ENCODE data around the gene PHACTR3. TPM values are rescaled to one million over a fixed set of nuclear protein-coding genes. Genes with fewer than 3 reads are reported as not detected.

The PHACTR3 gene
- total RNA-seq, 4 donors from 2014 or later: 0.54 to 0.81 (median 0.59) TPM; not detected in 1

GRCh38 chr20:59586613-59587012, 17.7 kb upstream of the PHACTR3 start:
- no peak for ATAC-seq
- peaks cover 30% of the 10 kb centered on the region for H3K27me3 ChIP-seq

GRCh38 chr20:59587570-59587969, 16.8 kb upstream of the PHACTR3 start:
- H3K27me3 ChIP-seq: peaks cover 30% of the 10 kb centered on the region
- H3K4me3 ChIP-seq: no peak overlapping the region
- H3K9me3 ChIP-seq: peaks cover 0 to 8% (median 0%) of the 10 kb centered on the region in 3 donors
- no peak overlapping the region for H3K27ac ChIP-seq
- peaks cover 0 to 11% (median 0%) of the 10 kb centered on the region in 3 donors for H3K4me1 ChIP-seq
- WGBS, 2 donors (ENCODE audit: low coverage in 1 of 2): 81% methylated on average over 5 of the region's 6 CpGs; no CpG with 5 or more reads in 1 of the 2 donors
- ATAC-seq: no peak
- H3K36me3 ChIP-seq: no peaks in the 10 kb centered on the region
- TF ChIP-seq CTCF (IDR thresholded peaks at IDR 0.05) (no peak), POLR2A (IDR thresholded peaks at IDR 0.05) (no peak), POLR2AphosphoS5 (IDR thresholded peaks at IDR 0.05) (no peak), EP300 (IDR thresholded peaks at IDR 0.05) (no peak)

More at GRCh38 chr20:59586613-59587012, 17.7 kb upstream of the PHACTR3 start:
- WGBS, 2 donors (ENCODE audit: low coverage in 1 of 2): 90% methylated on average over 3 of the region's 6 CpGs; no CpG with 5 or more reads in 1 of the 2 donors
- Histone ChIP-seq H3K27ac (no peak overlapping the region), H3K4me1 (peaks cover 0 to 11% (median 0%) of the 10 kb centered on the region in 3 donors), H3K36me3 (no peaks in the 10 kb centered on the region), H3K9me3 (peaks cover 0 to 8% (median 0%) of the 10 kb centered on the region in 3 donors), H3K4me3 (no peak overlapping the region)
- TF ChIP-seq POLR2A (IDR thresholded peaks at IDR 0.05) (no peak), CTCF (IDR thresholded peaks at IDR 0.05) (no peak), EP300 (IDR thresholded peaks at IDR 0.05) (no peak), POLR2AphosphoS5 (IDR thresholded peaks at IDR 0.05) (no peak)

GRCh38 chr20:59588236-59588855, 16.0 kb upstream of the PHACTR3 start:
- Histone ChIP-seq H3K27ac (no peak overlapping the region), H3K9me3 (peaks cover 0 to 8% (median 0%) of the 10 kb centered on the region in 3 donors), H3K4me1 (peaks cover 0 to 4% (median 0%) of the 10 kb centered on the region in 3 donors), H3K36me3 (no peaks in the 10 kb centered on the region), H3K4me3 (no peak overlapping the region), H3K27me3 (peaks cover 30% of the 10 kb centered on the region)
- 79 to 87% methylated on average over 8 to 10 of the region's 13 CpGs for WGBS, 2 donors (ENCODE audit: low coverage in 1 of 2)
- ATAC-seq: no peak
- TF ChIP-seq POLR2A (IDR thresholded peaks at IDR 0.05) (no peak), POLR2AphosphoS5 (IDR thresholded peaks at IDR 0.05) (no peak), CTCF (IDR thresholded peaks at IDR 0.05) (no peak), EP300 (IDR thresholded peaks at IDR 0.05) (no peak)

GRCh38 chr20:59589086-59589684, 15.2 kb upstream of the PHACTR3 start:
- no peak for ATAC-seq
- Histone ChIP-seq H3K27me3 (peaks cover 30% of the 10 kb centered on the region), H3K4me3 (peak overlapping the region in 1 of 2 donors; percentile 24), H3K4me1 (no peaks in the 10 kb centered on the region), H3K9me3 (peaks cover 0 to 8% (median 0%) of the 10 kb centered on the region in 3 donors), H3K36me3 (no peaks in the 10 kb centered on the region), H3K27ac (no peak overlapping the region)
- WGBS, 2 donors (ENCODE audit: low coverage in 1 of 2): 74 to 78% methylated on average over 5 to 19 of the region's 24 CpGs
- TF ChIP-seq CTCF (IDR thresholded peaks at IDR 0.05): no peak
- no peak for TF ChIP-seq EP300 (IDR thresholded peaks at IDR 0.05)
- TF ChIP-seq POLR2AphosphoS5 (IDR thresholded peaks at IDR 0.05): no peak
- no peak for TF ChIP-seq POLR2A (IDR thresholded peaks at IDR 0.05)

All from gastroesophageal sphincter (tissue), 4 donors.